Retinal pigment epithelial cell (primary cell): ENCODE data around the gene CISD1.
"Not testable (repeated sequence)": the region's sequence is repeated elsewhere in the genome, so short reads cannot be mapped to it uniquely, and the experiment has no call there.

ENCODE experiments used
- DNase-seq: peaks from one replicate; pipeline ENCODE4 v3.0.0-alpha.2; 2010; ENCODE audit warnings: low read depth
- H3K4me3 ChIP-seq: 2 replicates; pipeline ENCODE4 v1.5.1; 2011; ENCODE audit warnings: mild to moderate bottlenecking, low read length, control low read depth, moderate library complexity
- TF ChIP-seq, protein P1 (sequence below): conservative IDR thresholded peaks from 2 replicates; pipeline ENCODE4 v1.5.1; 2011; ENCODE audit warnings: low read depth, low read length, control low read depth, inconsistent platforms

The CISD1 gene

DNA sequence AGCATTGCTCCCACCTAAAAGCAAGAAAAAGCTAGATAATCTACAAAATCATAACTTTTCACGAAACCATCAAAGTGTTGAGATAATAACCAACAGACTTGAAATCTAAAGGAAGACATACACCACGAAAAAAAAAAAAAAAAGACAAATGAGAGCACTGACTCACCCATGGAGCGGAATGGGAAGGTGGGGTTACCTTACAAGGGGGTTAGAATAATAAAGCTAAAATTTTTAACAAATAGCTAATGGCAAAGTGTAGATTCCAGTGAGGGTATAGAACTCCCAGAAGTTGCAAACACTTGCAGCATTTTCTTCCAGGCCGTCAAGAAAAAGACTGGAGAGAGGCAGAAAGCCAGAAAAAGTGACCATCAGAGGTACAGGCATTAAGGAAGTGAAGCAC lies 28.4 kb upstream of the CISD1 start:
- DNase-seq = no peak
- TF ChIP-seq, protein P1, sequence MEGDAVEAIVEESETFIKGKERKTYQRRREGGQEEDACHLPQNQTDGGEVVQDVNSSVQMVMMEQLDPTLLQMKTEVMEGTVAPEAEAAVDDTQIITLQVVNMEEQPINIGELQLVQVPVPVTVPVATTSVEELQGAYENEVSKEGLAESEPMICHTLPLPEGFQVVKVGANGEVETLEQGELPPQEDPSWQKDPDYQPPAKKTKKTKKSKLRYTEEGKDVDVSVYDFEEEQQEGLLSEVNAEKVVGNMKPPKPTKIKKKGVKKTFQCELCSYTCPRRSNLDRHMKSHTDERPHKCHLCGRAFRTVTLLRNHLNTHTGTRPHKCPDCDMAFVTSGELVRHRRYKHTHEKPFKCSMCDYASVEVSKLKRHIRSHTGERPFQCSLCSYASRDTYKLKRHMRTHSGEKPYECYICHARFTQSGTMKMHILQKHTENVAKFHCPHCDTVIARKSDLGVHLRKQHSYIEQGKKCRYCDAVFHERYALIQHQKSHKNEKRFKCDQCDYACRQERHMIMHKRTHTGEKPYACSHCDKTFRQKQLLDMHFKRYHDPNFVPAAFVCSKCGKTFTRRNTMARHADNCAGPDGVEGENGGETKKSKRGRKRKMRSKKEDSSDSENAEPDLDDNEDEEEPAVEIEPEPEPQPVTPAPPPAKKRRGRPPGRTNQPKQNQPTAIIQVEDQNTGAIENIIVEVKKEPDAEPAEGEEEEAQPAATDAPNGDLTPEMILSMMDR = no peak
- H3K4me3 ChIP-seq = no peak overlapping the region

DNA sequence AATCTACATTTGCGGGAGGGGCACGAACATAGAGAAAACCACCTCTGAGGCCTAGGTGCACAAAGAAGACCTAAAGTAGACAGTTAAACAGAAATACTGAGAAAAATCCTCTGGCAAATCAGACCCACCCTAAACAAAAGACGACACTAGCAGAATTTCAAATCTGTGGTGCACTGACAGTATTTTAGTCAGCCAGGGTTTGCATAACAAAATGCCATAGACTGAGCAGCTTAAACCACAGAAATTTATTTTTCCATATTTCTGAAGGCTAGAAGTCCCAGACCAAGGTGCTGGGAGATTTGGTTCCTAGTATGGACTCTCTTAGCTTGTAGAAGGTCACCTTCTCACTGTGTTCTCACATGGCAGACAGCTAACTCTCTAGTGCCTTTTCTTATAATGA lies 27.6 kb upstream of the CISD1 start:
- H3K4me3 ChIP-seq = no peak overlapping the region
- no peak for DNase-seq
- TF ChIP-seq, protein P1 = no peak

DNA sequence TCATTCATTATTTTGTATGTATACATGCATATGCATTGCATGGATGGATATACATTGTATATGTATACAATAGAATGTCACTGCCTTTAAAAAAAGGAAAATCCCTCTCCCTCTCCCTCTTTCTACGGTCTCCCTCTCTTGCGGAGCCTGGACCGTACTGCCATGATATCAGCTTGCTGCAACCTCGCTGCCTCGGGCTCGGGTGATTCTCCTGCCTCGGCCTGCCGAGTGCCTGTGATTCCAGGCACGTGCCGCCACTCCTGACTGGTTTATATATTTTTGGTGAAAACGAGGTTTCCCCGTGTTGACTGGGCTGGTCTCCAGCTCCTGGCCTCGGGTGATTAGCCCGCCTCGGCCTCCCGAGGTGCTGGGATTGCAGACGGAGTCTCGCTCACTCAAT lies 25.7 kb upstream of the CISD1 start:
- no peak for DNase-seq
- TF ChIP-seq, protein P1 = no peak
- no peak overlapping the region for H3K4me3 ChIP-seq

DNA sequence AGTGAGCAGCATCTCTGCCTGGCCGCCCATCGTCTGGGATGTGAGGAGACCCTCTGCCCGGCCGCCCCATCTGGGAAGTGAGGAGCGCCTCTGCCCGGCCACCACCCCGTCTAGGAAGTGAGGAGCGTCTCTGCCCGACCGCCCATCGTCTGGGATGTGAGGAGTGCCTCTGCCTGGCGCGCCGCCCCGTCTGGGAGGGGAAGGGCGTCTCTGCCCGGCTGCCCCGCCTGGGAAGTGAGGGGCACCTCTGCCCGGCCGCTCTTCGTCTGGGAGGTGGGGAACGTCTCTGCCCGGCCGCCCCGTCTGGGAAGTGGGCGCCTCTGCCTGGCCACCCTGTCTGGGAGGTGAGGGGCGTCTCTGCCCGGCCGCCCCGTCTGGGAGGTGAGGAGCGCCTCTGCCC lies 25.2 kb upstream of the CISD1 start:
- H3K4me3 ChIP-seq, DNase-seq: not testable (repeated sequence)

DNA sequence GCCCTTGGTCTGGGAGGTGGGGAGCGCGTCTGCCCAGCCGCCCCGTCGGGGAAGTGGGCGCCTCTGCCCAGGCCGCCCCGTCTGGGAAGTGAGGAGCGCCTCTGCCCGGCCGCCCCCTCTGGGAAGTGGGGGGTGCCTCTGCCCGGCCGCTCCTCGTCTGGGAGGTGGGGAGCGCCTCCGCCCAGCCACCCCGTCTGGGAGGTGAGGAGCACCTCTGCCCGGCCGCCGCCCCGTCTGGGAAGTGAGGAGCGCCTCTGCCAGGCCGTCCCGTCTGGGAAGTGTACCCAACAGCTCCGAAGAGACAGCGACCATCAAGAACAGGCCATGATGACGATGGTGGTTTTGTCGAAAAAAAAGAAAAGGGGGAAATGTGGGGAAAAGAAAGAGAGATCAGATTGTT lies 24.7 kb upstream of the CISD1 start:
- DNase-seq, H3K4me3 ChIP-seq: not testable (repeated sequence)

DNA sequence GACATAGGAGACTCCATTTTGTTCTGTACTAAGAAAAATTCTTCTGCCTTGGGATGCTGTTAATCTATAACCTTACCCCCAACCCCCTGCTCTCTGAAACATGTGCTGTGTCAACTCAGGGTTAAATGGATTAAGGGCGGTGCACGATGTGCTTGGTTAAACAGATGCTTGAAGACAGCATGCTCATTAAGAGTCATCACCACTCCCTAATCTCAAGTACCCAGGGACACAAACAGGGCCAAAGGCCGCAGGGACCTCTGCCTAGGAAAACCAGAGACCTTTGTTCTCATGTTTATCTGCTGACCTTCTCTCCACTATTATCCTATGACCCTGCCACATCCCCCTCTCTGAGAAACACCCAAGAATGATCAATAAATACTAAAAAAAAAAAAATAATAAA lies 24.3 kb upstream of the CISD1 start:
- not testable (repeated sequence) for H3K4me3 ChIP-seq, DNase-seq

DNA sequence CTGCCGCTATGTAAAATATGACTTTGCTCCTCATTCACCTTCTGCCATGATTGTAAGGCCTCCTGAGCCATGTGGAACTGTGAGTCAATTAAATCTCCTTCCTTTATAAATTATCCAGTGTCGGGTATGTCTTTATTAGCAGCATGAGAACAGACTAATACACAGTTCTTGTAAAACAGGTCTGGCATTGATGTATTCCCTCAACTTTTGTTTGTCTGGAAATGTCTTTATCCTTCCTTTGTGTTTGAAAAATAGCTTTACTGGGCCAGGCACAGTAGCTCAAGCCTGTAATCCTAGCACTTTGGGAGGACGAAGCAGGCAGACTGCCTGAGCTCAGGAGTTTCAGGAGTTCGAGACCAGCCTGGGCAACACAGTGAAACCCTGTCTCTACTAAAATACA lies 15.8 kb upstream of the CISD1 start:
- no peak overlapping the region for H3K4me3 ChIP-seq
- DNase-seq = no peak
- TF ChIP-seq, protein P1 = no peak

DNA sequence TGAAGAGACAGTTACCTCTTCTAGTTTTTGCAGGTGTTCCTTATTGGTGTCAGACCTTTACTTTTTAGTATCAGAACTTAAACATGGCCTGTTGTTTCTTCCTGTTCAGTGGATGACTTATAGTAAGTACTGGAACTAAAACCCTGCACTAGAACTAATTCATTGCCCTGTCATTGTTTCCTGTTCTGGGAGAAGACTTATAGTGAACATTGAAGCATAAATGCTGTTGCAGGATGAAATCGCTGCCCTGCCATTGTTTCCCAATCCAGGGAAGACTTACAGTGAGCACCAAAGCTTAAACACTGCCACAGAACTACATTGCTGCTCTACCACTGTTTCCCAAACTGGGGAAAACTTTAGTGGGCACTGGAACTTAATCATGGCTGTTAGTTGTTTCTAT lies 14.3 kb upstream of the CISD1 start:
- no peak for DNase-seq
- TF ChIP-seq, protein P1 = no peak
- H3K4me3 ChIP-seq = no peak overlapping the region

DNA sequence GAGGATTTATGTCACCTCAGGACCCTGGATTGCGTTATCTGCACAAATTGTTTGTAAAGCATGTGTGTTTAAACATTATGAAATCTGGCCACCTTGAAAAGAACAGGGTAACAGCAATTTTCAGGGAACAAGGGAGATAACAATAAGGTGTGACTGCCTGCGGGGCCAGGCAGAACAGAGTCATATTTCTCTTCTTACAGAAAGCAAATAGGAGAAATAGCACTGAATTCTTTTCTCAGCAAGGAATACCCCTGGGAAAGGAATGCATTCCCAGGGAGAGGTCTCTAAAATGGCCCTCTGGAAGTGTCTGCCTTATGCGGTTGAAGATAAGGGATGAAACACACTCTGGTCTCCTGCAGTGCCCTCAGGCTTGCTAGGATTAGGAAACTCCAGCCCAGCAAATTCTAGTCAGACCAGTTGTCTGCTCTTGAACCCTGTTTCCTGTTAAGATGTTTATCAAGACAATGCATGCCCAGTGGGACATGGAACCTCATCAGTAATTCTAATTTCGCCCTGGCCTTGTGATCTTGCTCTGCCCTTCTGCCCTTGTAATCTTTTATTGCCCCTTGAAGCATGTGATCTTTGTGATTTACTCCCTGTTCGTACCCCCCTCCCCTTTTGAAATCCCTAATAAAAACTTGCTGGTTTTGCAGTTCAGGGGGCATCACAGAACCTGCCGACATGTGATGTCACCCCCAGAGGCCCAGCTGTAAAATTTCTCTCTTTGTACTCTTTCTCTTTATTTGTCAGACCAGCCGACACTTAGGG lies 12.8 kb upstream of the CISD1 start:
- not testable (repeated sequence) for H3K4me3 ChIP-seq, DNase-seq
